22Rv1 (cell line): ENCODE data around the gene OR7E24.
"Not testable (repeated sequence)": the region's sequence is repeated elsewhere in the genome, so short reads cannot be mapped to it uniquely, and the experiment has no call there.

Source experiments
- ZFX ChIP-seq: fragments of 450-650 bp; IDR thresholded peaks from 2 replicates; pipeline ENCODE4 v1.6.1; 2017; ENCODE audit warnings: antibody characterized with exemption, borderline replicate concordance
- TF ChIP-seq, protein P1 (sequence below): fragments of 450-650 bp; IDR thresholded peaks from 2 replicates; pipeline ENCODE4 v1.5.1; 2017; ENCODE audit warnings: mild to moderate bottlenecking

GRCh38 chr19:9283485-9283884 lies 32.8 kb downstream of the OR7E24 start:
- TF ChIP-seq, protein P1, sequence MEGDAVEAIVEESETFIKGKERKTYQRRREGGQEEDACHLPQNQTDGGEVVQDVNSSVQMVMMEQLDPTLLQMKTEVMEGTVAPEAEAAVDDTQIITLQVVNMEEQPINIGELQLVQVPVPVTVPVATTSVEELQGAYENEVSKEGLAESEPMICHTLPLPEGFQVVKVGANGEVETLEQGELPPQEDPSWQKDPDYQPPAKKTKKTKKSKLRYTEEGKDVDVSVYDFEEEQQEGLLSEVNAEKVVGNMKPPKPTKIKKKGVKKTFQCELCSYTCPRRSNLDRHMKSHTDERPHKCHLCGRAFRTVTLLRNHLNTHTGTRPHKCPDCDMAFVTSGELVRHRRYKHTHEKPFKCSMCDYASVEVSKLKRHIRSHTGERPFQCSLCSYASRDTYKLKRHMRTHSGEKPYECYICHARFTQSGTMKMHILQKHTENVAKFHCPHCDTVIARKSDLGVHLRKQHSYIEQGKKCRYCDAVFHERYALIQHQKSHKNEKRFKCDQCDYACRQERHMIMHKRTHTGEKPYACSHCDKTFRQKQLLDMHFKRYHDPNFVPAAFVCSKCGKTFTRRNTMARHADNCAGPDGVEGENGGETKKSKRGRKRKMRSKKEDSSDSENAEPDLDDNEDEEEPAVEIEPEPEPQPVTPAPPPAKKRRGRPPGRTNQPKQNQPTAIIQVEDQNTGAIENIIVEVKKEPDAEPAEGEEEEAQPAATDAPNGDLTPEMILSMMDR: not testable (repeated sequence)
- TF ChIP-seq ZFX: not testable (repeated sequence)
